NCI-H748 (cell line): ENCODE results near the gene REXO5.
"Not testable (repeated sequence)": the region's sequence is repeated elsewhere in the genome, so short reads cannot be mapped to it uniquely, and the experiment has no call there.

Experiments
- DNase-seq: peaks from one replicate; lab custom pipeline; 2025; ENCODE audit not compliant: unreplicated experiment; lab: John Stamatoyannopoulos, UW

The REXO5 gene

DNA sequence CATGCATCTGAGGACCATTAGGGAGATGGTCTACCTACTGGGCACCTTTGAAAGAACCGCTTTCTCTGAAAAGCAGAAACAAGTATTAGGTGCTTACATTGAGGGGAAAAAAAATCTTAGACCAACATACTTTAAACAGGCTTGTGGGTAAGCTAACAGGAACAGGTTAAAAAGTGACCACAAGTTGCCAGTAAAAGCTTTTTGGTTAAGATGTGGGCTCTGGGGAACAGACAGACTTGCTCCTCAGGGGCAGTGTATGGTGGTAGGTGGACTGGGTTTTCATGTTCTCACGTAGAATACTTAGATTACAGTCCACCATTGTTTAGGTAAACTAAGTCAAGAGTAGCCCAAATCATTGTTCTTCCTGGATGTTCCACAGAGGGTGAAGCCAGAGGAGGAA lies 41.2 kb downstream of the REXO5 start:
- DNase-seq: no peak

- peak; percentile 35 for DNase-seq
Measured at GRCh38 chr16:20849589-20850390, 43.5 kb downstream of the REXO5 start.

- DNase-seq: no peak
Measured at GRCh38 chr16:20850981-20851380, 44.7 kb downstream of the REXO5 start.

- no peak for DNase-seq
Measured at GRCh38 chr16:20851601-20852000, 45.3 kb downstream of the REXO5 start.

- no peak for DNase-seq
Measured at GRCh38 chr16:20853143-20853542, 46.8 kb downstream of the REXO5 start.

DNA sequence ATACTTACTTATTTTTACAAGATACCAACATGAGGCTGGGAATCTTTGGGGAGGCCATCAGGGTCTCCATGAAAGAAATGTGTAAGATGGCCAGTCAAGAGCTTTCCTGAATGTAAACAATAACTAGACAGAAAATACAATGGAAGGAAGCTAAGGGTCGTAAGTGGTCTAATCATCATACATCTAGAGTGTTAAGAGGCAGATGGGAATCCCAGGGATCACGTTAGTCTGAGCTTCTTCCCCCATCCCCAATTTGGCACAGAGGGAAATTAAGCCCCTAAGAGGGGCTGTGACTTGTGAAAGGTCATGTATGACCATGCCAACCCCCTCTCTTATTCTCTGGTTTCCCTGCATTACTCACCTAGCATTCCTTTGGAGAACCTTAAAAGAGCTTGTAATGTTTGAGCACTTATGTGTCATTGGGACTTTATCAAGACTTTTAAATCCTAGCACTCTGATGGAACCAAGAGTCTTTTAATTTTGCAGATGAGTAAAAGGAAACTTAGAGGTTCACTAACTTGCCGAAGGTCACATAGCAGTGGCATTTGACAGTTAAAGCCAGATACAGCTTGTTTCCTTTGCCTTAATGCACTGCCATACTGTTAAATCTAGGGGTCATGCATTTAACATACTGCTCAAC lies 47.8 kb downstream of the REXO5 start:
- no peak for DNase-seq

DNA sequence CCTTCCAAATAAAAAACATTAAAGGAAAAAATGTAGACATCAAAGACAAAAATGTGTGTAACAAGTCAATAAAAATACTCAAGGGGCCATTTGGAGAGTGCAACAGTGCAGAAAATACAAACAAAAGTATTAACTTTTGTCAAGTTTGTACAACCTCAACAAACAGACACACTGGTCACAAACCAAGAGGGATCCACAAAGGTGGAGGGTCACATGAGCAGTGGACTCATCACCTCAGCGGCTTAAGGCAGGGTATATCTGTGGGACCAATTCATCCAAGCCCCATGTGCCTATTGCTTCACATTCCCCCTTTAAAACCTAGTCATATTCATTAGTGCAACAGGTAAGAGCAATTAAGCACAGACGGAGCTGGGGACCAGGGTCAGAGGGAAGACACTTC lies 48.6 kb downstream of the REXO5 start:
- DNase-seq: no peak

DNA sequence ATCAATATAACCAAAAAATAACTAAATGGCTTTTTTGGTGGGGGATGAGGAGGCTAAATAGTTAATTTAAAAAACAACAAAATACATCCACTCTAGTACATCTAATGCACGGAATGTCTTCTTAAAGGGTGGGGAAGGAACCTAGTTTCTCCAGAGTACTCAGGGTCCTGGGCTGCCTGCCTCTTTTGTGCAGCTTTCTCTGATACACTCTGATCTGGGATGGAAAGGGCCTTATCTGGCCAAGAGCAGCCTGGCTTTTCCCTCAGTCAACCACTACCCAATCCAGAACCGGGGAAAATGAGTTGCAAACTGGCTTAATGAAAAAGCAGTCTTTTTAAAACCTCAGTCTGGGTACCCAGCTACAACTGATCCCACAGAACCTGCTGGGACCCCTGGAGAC lies 51.0 kb downstream of the REXO5 start:
- no peak for DNase-seq

DNA sequence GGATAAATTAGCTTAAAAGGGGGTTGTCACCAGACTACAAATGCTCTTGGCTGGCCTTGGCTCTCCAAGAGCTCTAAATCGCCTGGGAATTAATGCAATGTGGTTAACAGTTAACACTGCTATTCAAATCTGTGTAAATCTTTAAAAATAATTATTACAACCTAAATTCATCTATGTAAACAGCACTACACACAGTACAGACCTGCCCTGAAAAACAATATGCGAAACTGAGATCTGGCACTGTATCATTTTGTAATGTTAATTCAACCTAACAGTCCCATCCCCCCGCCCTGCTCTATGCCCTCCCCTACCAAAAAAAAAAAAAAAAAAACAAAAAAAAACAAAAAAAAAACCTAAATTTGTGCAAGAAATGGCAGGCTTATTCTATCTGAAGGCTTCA lies 52.9 kb downstream of the REXO5 start:
- DNase-seq: no peak

DNA sequence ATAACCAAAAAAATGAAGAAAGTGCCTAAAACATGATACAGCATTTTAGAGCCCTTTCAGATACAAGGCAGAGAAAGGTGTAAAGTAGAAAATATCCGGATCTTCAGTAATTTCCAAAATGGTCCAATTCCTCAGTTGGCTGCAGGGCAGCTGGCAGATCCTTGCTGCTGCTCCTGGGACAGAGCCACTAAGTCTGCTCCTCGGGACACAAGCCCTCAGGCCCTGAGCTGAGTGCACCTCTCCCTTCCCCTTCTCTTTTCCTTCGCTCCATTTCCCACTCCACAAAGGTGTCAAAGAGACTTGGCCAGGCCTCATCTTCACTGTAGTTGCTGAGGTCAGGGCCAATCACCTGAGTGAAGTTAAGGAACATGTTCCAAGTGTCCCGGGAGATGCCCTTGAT lies 53.4 kb downstream of the REXO5 start:
- DNase-seq: no peak

- no peak for DNase-seq
Measured at GRCh38 chr16:20860361-20860760, 54.0 kb downstream of the REXO5 start.

DNA sequence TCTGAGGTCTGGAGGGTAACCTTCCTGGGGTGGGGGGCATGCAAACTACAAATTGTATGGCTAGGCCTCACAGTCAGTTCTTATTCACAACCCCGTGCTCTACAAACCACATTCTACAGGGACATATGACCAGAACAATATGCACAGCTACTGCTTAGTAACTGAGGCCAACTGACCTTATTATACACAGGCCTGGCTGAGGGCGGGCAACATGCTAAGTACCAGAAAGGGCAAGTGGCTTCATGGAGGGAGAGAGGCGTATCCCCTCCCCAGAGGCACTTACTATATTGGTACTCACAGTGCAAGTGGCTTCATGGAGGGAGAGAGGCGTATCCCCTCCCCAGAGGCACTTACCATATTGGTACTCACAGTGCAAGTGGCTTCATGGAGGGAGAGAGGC lies 54.7 kb downstream of the REXO5 start:
- not testable (repeated sequence) for DNase-seq

DNA sequence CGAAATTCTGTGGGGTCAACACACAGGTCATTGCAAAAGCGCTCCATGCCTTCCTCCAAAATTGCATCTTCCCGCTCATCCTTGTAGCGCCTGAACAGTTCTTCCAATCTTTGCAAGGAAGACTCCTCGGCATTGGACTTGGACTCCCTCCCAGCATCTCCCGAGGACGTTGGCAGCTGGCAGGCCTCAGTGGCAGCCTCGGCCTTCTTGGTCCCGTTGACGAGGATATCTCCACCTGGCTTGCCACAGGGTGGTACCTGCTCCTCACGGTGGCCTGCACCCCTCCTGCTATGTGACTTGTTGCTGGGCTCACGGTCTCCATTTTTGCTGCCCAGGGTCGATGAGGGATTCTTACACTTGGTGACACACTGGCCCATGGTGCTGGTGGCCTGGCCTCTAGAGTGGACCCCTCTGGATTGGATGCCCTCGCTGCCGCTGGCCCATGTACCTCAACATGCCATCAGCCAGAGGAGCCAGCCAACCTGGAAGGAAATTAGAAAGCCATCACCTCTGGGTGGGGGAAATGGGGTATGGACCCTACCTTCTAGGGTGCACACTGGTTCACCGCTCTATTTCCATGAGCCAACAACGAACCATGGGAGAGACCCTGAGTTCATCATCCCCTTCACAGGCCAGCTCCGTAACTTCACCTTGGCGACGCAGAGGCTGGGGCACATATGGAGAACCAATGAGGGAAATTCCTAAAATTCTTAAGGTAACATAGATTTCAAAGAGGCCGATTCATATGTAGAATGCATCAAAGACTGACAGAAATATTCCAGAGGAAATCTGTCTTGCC lies 56.0 kb downstream of the REXO5 start:
- DNase-seq: no peak

DNA sequence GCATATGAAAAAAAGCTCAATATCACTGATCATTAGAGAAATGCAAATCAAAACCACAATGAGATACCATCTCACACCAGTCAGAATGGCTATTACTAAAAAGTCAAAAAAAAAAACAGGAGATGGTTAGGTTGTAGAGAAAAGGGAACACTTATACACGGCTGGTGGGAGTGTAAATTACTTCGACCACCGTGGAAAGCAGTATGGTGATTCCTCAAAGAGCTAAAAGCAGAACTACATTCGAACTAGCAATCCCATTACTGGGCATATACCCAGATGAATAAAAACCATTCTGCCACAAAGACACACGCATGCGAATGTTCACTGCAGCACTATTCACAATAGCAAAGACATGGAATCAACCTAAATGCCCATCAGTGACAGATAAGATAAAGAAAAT lies 58.0 kb downstream of the REXO5 start:
- DNase-seq: not testable (repeated sequence)

DNA sequence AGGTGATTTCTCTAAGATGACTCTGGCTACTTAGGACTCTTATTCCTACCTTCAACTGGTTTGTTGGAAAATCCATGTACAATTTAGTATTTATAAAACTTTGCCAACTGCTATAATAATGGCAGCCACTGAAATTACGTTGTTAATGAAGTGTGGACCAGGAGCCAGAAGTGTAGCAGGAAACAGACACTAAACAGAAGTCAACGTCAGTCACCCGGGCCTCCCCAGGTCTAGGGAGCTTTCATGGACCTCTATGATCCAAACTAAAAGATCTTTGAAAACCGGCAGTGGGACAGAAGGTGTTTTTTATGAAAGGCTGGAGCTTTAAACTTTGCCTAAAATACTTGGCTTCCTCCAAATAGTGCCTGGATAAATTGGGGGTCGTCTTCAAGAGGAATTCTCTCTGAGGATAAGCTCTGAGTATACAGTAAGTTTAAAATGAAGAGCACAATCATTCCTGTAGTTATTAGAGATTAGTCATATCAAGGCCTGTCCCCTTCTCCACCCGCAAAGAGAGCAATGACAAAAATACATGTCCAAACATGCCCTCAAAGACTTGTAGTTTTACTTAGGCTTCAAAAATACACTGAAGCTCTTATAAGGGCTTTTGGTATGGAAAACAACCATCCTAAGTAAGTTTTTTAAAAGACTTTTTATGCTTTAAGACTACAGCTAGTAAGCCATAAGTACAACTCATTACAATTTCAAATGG lies 59.2 kb downstream of the REXO5 start:
- DNase-seq: no peak

- DNase-seq: no peak
Measured at GRCh38 chr16:20866145-20866772, 59.9 kb downstream of the REXO5 start.

DNA sequence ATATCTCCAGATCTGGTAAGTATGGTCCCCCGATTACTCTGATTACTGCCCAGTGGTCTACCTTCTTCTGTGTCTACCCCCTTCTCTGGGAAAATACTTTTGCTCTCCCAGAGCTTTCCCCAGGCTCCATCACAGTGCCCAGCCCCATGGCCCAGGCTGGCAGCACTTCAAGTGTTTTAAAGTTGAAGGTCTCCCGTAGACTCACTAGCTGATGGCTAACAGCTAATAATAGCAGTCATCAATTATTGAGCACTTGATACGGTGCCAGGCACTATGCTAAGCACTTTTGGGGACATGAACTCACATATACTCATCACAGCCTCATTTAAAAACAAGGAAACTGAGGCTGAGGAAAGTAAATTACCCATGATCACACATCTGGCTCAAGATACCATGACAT lies 60.5 kb downstream of the REXO5 start:
- no peak for DNase-seq

- DNase-seq: no peak
Measured at GRCh38 chr16:20867585-20867984, 61.3 kb downstream of the REXO5 start.

DNA sequence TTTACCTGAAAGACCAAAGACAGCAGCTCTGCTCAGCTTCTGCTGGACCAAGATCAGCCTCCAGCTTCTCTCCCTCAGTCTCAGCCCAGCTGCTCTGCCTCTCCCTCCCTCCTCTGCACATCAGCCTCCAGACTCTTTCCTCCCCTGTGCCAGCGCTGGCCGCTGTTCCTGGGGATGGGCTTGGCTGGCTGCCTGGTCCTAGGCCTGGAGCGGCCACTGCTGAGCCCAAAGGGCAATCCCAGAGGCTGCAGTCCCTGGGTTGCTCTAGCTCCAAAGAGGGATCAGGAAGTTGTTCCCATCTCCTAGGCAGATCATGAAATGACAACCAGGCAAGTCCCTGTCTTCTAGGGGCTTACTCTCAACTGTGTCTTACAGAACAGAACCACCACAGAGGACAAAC lies 62.6 kb downstream of the REXO5 start:
- no peak for DNase-seq

- no peak for DNase-seq
Measured at GRCh38 chr16:20870122-20870820, 63.9 kb downstream of the REXO5 start.
